CD4-positive, alpha-beta T cell treated with Interferon gamma for 1 hour (primary cell): ENCODE measurements around the gene CCDC60.
"Not testable (repeated sequence)": the region's sequence is repeated elsewhere in the genome, so short reads cannot be mapped to it uniquely, and the experiment has no call there.

Experiments
- DNase-seq: peaks from one replicate; pipeline ENCODE4 v3.0.0-alpha.2; 2020

The CCDC60 gene

DNA sequence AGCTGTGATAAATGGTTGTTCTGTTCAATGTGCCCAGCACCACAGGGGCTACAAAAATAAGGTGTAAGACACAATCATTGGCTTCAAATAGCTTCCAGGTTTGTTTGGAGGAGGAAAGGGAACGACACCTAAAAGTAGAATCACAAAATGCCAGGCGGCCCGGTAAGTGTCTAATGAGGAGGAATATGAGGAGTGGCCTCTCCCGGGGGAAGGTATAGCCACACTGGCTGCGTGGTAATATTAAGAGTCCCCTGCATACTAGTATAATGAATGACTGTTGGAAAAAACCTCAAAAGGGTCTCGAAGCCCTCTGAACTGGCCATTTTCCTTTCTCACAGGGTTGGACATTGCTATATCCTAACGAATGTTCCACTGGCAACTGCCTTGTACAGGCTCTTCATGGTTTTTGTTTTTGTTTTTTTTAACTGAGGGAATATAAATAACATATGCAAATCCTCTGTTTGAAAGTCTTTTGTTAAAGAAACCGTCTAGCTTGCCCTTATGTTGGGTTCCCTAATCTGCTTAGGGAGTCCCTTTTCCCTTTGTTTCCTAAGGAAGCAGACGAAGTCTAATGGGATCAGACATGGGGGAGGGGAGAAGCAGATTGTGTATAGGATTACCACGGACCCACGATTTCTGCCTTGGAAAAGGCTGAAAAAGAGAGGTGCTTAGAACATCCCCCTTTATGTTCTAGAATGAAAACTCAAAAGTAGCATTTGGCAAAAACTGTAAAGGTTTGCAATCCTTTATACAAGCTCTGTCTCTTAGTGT lies 4.2 kb downstream of the CCDC60 start:
- no peak for DNase-seq

DNA sequence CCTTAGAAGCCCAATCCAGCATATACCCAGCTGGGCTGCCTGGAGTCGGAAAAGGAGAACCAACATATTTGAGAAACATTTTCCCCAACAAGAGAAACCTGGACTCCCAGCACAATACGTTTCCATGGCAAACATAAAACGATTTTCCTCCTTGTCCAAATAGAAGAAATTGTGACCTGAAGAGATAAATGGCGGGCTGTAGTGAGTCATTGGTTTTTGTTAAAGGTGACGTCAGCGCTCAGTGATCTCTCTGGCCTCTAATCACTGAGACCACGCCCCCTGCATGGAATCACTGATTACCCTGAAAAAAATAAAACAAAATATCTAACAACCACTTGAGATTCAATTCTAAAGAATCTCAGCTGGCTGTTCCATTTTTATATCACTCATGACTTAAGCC lies 6.0 kb downstream of the CCDC60 start:
- no peak for DNase-seq

DNA sequence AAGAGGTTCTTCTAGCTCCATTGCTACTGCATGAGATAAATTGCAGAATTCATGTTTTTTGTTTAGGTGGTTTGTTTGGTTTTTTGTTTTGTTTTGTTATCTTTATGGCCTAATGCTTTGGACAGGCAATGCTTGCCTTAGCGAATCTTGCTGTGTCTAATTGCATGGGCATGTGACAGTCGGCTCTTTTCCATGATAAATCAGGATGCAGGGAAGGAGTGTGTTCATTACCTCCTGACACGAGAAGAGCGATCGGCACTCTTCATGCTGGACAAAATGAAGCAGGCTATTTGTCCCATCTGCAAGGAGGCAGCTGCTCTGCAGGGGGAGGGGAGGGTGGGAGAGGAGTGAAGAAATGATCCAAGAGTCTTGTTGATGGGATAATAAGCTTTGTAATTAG lies 6.5 kb downstream of the CCDC60 start:
- DNase-seq = no peak

DNA sequence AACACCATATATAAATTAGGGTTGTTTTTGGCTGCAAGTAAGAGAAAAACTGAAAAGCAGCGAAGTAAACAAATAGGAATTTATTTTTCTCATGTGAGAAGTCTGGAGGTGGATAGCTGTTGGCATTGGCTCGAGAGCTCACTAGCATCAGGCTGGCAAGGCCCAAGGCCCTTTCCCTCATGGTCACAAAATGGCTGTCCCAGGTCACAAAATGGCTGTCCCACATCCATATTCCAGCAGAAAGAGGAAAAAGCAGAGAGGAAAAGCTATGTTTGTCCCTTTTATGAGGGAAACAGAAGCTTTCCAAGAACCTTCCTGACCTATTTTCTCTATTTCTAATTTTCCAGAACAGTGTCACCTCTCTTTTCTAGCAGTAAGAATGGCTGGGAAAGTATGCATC lies 7.5 kb downstream of the CCDC60 start:
- DNase-seq = no peak

DNA sequence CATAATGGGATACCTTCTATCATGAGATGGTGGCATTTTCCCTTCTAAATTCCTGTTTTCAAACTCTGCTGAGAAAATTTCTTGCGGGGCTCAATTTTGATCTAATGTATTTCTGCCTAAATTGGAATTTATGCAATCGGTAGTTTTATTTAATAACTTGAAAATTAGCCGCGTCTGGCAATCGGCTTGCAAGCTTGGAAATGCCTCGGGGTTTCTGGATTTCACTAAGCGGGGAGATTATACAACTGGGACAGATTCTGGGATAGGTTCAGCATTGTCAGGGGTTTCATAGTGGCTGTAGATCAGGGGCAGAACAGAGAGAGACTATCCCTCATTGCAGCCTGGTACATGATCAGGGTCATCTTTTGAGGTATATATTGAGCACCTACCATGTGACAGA lies 8.6 kb downstream of the CCDC60 start:
- DNase-seq = no peak

DNA sequence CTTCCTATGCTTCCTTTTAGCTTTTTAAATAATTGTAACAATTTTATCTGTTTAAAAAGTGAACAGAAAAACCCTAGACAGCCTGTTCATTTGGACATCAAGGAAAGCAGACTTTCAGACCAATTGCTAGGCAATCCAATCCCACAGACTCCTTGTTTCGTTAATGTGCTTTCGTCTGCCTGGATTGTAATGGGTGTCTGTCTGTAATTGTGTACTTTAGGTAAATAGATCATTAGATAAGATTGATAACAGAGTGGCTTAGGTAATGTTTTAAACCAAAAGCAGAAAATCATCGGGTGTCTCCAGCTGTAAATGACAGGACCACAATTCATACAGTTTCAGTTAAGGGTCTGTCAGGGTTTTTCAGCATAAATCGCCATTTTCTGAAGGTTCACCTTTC lies 19.6 kb downstream of the CCDC60 start:
- DNase-seq = no peak

DNA sequence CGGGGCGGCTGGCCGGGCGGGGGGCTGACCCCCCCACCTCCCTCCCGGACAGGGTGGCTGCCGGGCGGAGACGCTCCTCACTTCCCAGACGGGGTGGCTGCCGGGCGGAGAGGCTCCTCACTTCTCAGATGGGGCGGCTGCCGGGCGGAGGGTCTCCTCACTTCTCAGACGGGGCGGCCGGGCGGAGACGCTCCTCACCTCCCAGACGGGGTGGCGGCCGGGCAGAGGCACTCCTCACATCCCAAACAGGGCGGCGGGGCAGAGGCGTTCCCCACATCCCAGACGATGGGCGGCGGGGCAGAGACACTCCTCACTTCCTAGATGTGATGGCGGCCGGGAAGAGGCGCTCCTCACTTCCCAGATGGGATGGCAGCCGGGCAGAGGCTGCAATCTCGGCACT lies 25.8 kb downstream of the CCDC60 start:
- not testable (repeated sequence) for DNase-seq

DNA sequence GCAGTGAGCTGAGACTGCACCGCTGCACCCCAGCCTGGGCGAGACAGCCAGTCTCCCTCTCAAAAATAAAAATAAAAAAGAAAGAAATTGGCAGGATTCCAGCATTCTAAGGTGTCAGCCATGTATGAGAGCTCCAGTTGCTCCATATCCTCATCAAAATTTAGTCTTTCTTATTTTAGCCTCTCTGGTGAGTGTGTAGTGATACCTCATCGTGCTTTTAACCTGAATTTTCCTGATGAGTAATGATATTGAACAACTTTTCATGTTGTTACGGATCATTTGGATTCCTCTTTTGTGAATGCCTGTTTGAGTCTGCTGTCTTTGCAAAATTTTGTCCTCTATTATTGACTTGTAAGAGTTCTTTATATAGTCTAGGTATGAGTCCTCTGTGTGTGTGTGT lies 28.5 kb downstream of the CCDC60 start:
- DNase-seq = no peak

DNA sequence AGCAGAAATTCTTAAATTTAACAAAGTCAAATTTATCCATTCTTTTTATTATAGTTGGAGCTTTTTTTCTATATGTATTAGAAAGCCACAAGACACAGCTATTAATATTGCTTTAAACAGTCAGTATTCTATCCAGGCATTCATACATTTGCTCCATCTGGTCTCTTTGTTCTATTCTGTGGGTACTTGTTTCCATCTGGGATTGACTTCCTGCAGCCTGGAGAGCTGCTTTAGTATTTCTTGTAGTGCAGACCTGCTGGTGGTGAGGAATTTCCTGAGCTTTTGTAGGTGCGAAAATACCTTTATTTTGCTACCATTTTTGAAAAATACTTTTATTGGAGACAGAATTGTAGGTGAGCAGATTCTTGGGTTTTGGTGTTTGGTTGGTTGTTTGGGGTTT lies 29.0 kb downstream of the CCDC60 start:
- no peak for DNase-seq

DNA sequence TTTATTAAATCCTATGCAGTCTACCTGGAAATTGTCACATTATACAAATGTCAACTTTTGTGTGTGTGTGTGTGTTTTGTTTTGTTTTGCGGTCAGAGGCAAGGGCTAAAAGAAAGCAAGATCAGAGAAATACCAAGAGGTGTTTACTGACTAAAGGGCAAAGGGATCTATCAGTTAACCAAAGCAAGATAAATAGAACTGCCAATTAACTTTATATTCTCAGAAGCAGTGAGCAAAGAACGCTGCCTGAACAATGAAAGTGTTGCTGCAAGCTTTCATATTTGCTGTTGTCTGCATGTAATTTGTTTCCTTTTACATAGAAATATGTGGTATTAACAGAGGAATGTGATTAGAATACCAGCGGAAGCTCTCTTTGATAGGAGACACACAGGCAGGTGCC lies 30.9 kb downstream of the CCDC60 start:
- DNase-seq = no peak

DNA sequence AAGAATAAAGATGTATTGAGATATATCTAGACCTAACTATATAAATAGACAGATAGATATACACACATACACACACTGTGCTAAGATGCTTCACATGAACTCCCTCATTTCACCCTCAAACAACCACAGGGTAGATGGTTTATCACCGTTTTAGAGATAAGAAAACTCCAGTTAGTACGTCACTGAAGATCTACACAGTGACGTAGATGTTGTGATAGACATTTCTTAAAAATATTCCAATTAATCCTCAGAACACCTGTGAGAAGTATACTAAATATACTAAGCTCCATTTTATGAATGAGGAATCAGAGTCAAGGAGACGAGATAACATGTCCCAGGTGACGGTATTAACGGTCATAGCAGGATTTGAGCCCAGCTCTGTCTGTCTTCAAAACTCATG lies 31.5 kb downstream of the CCDC60 start:
- DNase-seq = no peak

DNA sequence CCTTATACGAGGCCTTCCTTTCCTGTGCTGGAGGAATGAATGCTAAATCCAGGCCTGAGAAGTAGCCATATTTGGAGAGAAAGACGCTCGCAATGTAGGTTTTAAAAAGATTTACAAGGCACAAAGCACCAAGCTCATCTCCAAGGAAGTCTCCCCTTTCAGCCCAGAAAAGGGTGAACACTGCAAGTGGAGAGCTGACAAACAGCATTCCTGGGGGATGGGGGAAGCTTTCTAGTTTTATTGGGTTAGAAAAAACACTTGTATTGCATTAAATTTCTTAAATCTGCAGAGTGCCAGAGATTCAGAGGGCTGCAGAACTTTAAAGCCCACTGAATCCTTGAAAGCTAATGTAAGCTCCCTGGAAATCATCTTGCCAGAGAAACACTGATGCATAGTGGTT lies 34.6 kb downstream of the CCDC60 start:
- DNase-seq = no peak

DNA sequence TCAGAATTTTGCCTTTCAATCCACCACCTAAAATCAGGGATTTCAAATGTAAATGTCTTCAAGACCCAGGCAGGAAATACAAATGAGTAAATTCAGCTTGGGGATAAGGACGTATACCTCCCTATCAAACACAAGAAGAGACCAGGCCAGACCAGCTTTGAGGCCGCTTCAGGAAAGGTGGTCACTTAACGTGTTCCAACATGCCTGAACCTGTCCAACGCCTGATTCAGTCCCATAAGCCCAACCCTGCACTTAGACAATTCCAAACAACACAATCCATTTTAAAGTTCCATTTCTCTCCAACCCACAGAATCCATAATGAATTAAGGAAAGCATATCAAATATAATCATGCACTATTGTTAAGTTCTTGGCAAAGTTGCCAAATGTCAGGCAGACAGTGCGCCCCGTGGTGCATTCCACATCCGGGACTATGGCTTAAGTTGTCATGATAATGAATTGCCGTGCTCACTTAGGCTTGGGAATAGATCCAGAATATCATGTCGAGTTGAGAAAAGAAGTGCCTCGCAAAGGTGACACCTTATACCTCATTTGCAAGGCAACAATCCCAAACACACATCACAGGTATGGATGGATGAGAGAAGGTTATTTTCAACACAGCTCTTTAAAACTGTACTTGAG lies 35.5 kb downstream of the CCDC60 start:
- no peak for DNase-seq

DNA sequence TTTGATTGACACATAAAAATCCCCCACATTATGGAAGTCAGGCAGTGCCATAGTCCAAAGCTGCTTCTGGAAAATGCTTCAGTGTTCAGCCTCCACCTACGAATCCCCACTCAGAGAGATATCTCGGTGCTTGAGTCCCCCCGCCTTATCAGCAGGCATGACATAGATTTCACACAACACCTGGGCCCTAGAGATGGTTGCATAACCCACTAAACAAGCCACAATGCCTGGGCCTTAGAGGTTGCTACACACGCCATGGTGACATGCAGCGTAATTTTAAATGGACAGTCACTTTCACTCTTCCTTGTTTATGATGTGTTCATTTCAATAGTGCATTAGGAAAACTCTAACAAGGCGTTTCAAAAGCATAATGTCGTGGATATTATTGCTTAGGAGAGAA lies 38.0 kb downstream of the CCDC60 start:
- DNase-seq = no peak

DNA sequence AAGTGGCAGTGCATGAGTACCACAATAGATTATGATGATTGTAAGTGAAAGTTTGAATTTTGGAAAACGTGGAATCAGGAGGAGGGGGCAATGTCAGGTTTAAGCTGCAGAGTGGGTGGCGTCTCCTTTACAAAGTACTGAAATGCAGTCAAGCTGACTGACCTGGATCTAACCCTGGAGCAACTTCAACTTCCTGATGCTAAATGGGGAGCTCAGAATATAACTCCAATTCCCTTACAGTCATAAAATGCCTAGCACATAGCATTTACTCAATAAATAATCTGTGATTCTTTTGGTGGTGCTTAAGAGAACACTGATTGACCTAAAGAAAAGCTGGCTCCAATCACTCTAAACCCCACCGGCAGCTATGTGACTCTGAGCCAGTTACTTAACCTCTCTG lies 38.5 kb downstream of the CCDC60 start:
- DNase-seq = no peak

DNA sequence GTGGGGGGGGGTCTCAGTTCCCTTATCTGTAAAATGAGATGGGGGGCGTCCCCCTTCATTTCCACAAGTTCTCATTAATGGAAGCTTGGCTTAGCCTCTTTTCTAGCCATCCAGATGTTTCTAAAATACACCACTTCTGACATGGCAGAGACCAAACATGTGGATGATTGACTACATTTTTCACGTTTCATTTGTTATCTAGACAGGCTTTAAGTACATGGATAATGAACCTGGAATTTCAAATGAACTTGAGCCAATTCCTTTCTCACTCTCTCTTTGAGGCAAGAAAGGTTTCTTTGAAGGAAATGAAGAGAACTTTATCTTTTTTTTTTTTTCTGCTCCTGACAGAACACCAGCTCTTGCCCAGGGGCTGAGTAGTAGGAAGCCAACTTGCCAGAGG lies 39.1 kb downstream of the CCDC60 start:
- DNase-seq = no peak

DNA sequence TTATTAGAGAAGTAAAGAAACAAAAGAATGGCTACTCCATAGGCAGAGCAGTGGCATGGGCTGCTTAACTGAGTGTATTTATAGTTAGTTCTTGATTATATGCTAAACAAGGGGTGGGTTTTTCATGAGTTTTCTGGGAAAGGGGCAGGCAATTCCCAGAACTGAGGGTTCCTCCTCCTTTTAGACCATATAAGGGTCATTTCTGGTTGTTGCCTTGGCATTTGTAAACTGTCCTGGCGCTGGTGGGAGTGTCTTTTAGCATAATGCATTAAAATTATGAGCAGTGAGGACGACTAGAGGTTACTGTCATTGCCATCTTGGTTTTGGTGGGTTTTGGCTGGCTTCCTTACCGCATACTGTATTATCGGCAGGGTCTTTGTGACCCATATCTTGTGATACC lies 40.1 kb downstream of the CCDC60 start:
- no peak for DNase-seq

DNA sequence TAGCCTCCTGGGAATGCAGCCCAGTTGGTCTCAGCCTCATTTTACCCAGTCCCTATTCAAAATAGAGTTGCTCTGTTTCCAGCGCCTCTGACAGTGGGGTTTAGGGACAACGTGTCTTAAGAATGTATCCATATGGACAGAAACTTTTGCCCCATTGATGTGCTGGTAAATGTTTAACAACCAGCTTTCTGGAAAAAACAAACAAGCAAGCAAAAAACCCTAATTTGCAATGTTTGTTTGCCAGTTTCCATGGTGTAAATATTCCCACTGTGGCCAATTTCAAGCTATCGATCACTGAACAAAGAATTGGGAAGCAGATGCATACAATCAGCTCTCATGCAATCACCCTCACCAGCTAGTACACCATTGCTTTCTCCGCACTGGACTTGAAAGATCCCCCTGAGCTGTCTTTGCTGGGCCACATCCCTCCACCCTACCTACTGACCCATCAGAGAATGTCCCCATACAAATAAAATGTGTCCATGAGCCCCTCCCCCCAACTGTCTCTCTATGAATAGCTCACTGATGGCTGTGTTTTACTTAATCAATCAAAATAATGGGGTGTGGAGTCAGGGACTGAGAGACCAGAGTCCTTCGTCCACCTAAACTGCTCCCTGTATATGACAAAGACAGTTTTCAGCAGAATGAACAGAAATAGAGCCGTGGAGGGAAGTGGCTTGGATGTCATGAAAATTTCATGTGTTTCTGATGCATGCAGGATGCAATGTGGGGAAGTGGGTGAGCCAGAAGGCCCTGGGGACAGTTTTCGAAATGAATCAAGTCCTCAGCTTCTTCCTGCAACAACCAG lies 40.8 kb downstream of the CCDC60 start:
- no peak for DNase-seq

DNA sequence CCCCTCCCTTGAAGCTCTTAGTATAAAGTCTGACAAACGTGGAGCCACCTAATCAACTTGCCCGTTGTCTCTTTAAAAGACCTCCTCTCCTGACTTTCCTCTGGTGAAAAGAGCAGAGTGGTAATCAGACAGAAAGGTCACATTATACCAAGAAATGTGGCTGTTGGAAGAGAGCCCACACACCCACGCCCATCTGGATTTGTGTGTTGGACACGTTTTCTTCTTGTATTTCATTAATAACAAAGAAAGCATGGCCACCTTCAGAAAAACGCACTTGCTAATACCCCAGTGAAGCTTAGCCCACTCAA lies 41.3 kb downstream of the CCDC60 start:
- no peak for DNase-seq

DNA sequence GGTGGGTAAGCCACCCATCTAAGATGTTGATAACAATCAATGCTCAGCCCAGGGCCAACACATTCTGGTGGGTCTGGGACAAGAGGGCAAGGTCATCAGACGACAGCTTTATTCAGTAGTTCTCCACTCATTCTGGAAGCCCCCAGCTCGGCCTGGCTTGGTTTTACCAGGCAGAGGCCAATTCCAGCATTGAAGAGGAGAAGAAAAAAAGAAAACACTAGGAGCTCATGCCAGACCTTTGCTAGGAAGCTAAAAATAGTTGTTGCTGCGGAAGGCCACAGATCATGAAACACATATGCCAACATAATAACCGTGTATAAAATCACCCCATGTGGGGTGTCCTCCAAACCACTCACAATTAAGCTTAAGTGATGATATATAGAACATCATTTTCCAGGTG lies 44.4 kb downstream of the CCDC60 start:
- no peak for DNase-seq

DNA sequence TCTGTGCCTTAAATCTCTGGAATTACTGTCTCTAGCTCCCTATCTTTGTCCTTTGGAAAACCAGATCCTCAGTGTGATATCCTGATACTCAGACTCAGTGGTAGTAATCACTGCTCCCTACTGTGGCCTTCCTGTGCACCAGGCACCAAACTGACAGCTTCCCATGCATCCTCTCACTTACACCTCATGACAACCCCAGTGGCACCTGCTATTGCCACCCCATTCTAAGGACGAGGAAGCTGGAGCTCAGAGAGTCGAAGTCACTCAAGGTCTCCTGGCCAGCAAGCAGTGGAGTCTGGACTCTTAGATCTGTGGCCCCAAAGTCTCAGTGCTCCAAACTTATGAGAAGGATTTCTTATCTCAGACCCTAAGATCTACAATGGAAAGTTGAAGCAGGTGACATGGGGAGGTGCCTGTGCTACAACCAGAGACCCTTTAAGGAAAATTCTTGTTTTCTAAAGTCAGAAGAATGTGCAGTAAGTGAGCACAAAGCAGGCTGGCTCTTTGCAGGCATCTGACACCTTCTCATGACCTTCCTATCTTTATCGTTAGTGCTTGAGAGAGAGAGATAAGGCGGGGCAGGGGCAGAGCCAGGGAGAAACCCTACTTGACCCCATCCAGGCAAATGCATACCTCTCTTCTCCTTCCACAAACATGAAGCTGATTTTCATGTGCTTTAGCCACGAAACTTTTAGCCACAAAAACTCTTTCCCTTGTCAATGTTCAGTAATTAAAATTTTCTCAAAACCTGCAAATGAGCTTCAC lies 47.1 kb downstream of the CCDC60 start:
- DNase-seq = no peak

DNA sequence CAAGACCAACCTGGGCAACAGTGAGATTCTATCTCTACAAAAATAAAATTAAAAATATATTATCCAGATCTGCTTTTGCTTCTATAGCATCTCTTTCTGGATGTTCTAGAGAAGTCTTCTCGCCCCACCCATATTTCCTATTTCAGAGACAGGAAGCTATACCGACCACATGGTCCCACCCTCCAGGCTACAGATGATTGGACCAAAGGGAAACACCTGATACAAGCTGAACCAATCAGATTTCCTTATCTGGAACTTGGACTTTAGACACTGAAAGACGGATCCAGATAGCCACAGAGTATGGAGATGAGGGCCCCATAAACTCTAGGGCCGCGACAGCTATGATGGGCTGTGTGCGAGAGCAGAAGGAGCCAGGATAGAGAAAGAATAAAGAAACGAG lies 48.7 kb downstream of the CCDC60 start:
- no peak for DNase-seq

DNA sequence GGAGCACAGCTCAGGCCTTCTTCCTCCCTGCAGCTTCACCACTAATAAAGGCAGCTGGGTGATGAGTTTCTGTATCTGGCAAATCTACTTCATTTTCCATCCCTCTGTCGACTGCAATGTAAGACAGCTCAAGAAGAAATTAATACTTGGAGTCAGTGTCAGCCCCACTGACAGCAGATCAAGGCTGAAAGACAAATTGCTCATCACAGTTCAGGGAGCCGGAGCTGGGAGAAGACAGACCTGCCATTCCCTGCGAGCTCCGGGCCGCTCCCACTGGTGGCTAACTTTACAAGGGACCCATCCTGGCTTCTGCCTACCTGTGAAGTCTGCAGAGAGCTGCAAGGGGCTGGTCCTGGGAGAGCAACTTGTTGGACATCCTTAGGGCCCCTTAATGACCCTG lies 49.8 kb downstream of the CCDC60 start:
- no peak for DNase-seq

DNA sequence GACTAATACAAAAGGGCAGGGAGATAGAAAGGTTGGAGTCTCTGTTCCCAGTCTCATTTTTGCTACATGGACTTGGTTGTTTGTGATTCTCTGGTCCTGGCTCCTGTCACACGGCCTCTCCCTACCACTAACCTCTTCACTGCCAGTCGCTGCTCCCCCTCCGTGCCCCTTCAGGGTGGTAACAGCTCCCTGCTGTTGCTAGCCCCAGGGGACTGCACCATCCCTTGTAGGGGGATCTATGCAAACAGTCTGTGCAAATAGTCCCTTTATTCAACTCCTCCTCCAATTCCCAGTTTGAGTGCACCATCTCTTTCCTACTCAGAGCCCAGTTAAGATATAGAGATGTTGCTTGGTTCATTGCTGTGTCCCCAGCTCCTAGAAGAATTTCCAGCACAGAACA lies 51.1 kb downstream of the CCDC60 start:
- no peak for DNase-seq
